ENCODE results near the gene ALS2CL. TPM values are rescaled to one million over a fixed set of nuclear protein-coding genes. Genes with fewer than 3 reads are reported as not detected.

ALS2CL gene
- total and polyA plus RNA-seq, 10 of the 15 experiments (the other 5 are each of a cell fraction or from before 2014, with no cell fraction given): 0.01 to 0.05 TPM; not detected in 8

DNA sequence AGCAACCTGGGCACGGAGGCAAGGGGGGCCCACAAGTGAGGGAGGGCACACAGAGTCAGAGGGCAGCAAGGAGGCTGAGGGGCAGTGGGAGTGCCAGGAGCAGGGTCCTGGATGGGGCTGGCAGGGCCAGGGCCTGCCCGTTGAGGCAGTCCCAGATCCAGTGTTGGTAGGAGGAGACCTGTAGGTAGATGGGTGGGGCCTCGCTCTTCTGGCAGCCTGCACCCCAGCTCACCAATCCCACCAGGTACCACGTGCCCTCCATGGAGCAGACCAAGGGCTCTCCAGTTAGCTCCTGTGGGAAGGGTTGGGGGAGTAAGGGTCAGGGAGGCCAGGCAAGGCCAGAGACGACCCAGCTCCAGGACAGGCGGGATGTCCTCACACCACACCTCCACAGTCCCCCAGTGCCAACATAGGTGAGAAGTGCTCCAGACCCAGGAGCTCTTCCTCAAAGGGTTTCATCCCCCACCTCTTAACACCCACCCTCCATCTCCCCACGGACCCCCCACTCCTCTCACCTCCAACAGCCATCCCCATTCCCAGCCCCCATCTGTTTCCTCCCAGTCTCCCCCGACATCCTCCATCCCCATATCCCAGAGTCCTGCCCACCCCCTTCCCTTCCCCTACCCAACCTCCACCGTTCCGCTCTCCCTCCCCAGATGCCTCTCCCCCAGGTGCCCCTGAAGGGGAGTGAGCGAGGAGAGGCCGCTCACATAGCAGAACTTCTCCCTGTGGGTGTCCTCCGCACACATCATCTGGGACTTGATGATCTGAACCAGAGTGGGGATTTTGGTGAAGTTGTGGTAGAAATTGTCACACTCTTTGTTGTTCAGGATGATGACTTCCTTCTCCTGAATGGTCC lies 18.9 kb upstream of the ALS2CL start (continued):
- TF ChIP-seq, protein P1, sequence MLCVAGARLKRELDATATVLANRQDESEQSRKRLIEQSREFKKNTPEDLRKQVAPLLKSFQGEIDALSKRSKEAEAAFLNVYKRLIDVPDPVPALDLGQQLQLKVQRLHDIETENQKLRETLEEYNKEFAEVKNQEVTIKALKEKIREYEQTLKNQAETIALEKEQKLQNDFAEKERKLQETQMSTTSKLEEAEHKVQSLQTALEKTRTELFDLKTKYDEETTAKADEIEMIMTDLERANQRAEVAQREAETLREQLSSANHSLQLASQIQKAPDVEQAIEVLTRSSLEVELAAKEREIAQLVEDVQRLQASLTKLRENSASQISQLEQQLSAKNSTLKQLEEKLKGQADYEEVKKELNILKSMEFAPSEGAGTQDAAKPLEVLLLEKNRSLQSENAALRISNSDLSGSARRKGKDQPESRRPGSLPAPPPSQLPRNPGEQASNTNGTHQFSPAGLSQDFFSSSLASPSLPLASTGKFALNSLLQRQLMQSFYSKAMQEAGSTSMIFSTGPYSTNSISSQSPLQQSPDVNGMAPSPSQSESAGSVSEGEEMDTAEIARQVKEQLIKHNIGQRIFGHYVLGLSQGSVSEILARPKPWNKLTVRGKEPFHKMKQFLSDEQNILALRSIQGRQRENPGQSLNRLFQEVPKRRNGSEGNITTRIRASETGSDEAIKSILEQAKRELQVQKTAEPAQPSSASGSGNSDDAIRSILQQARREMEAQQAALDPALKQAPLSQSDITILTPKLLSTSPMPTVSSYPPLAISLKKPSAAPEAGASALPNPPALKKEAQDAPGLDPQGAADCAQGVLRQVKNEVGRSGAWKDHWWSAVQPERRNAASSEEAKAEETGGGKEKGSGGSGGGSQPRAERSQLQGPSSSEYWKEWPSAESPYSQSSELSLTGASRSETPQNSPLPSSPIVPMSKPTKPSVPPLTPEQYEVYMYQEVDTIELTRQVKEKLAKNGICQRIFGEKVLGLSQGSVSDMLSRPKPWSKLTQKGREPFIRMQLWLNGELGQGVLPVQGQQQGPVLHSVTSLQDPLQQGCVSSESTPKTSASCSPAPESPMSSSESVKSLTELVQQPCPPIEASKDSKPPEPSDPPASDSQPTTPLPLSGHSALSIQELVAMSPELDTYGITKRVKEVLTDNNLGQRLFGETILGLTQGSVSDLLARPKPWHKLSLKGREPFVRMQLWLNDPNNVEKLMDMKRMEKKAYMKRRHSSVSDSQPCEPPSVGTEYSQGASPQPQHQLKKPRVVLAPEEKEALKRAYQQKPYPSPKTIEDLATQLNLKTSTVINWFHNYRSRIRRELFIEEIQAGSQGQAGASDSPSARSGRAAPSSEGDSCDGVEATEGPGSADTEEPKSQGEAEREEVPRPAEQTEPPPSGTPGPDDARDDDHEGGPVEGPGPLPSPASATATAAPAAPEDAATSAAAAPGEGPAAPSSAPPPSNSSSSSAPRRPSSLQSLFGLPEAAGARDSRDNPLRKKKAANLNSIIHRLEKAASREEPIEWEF (IDR thresholded peaks at IDR 0.05; ENCODE audit: insufficient replicate concordance, low read depth, low read length): no peak
- TF ChIP-seq, protein P2, sequence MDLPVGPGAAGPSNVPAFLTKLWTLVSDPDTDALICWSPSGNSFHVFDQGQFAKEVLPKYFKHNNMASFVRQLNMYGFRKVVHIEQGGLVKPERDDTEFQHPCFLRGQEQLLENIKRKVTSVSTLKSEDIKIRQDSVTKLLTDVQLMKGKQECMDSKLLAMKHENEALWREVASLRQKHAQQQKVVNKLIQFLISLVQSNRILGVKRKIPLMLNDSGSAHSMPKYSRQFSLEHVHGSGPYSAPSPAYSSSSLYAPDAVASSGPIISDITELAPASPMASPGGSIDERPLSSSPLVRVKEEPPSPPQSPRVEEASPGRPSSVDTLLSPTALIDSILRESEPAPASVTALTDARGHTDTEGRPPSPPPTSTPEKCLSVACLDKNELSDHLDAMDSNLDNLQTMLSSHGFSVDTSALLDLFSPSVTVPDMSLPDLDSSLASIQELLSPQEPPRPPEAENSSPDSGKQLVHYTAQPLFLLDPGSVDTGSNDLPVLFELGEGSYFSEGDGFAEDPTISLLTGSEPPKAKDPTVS (IDR thresholded peaks at IDR 0.05; ENCODE audit: low read depth, low read length): no peak
- TF ChIP-seq HDGF (IDR thresholded peaks at IDR 0.05) (no peak), CHD4 (IDR thresholded peaks at IDR 0.05) (no peak)
- TF ChIP-seq, protein P3, sequence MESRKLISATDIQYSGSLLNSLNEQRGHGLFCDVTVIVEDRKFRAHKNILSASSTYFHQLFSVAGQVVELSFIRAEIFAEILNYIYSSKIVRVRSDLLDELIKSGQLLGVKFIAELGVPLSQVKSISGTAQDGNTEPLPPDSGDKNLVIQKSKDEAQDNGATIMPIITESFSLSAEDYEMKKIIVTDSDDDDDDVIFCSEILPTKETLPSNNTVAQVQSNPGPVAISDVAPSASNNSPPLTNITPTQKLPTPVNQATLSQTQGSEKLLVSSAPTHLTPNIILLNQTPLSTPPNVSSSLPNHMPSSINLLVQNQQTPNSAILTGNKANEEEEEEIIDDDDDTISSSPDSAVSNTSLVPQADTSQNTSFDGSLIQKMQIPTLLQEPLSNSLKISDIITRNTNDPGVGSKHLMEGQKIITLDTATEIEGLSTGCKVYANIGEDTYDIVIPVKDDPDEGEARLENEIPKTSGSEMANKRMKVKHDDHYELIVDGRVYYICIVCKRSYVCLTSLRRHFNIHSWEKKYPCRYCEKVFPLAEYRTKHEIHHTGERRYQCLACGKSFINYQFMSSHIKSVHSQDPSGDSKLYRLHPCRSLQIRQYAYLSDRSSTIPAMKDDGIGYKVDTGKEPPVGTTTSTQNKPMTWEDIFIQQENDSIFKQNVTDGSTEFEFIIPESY (IDR thresholded peaks at IDR 0.05): no peak
